Measurements from ENCODE around the gene ATRNL1.

Gene ATRNL1

DNA sequence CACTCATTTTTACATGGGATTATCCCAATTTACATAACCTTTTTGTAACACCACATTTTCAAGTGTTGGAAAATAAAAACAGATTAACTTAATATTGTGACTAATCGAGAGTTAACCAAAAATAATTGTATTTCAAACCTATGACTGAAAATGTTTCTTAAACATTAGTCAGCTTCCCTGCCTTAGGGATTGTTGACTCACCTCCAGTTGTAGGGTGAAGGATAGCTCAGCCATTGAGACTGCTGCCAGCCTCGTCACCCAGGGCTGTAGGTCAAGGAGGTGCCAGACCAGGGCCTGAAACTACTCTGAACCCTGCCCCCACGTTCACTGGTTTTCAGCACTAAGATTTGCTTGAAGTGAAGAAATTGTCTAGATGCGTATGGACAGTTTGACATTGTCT lies 828.6 kb downstream of the ATRNL1 start:
- no peak for DNase-seq

DNA sequence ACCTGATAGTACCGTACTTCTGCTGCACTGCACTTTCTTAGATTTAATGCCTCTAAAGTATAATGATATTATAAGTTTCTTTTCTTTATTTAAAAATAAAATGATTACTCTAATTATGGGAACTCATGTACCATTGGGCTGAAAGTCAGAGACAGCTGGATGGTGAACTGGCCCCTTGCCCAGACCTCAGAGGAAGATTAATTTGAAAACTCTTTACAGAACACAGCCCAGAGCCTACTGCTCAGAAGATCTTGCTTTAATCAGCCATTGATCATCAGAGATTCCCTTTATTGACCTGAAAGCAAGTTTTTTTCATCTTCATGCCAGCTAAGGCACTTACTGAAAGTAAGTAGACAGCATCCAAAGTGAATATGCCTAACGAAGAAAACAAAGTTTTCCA lies 838.1 kb downstream of the ATRNL1 start:
- no peak for DNase-seq

DNA sequence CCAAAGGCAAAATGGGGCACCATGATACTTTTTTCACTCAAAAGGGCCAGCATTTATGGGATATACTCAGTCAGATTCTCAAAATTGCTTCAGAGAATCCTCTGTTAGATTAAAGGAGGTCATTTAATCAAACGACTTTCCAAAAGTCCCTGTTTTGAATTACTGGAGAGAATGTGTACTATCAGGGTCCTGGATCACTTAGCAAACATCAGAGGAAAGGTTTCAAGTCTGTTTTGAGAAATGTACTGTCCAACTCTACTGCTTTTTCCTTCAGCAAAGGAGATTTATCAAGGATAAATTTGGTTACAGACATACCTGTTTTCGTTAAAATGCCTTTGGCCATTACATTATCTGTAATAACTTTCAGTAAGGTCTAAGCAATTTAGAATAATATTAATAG lies 838.9 kb downstream of the ATRNL1 start:
- no peak for DNase-seq

DNA sequence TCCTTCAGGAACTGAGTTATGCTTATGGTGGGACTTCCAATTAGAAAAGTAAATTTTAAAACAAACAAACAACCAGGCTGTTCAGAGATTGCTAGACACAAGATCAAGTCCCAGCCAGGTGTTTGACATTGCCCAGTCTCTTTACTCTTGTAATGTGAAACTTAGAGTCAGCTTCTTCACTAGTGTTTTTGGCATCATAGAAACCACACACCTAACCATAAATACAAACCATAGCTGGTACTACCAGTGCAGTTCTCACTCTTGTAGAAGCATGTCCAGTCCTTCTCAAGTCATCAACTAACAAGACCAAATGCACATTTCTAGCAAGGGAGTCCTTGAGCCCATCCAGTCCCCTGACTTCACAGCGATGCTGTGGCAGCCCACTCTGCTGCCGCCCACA lies 839.9 kb downstream of the ATRNL1 start:
- DNase-seq = no peak

DNA sequence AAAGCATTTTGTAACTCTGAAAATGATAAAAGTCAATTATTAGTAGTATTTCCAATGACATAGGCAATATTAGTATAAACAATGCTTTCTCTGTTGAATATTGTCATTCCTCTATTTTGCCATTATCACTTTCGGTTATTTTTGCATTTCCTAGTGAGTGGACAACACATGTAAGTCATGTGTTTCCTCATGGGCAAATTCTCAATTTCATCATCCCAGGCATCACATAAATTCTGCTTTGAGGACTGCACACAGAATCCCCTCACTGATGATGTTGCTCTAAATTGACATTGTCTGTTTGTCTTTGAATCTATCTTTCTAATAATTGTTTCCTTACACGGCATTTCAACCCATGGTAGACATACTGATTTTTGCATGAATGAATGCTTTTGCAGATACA lies 842.6 kb downstream of the ATRNL1 start:
- DNase-seq = no peak

DNA sequence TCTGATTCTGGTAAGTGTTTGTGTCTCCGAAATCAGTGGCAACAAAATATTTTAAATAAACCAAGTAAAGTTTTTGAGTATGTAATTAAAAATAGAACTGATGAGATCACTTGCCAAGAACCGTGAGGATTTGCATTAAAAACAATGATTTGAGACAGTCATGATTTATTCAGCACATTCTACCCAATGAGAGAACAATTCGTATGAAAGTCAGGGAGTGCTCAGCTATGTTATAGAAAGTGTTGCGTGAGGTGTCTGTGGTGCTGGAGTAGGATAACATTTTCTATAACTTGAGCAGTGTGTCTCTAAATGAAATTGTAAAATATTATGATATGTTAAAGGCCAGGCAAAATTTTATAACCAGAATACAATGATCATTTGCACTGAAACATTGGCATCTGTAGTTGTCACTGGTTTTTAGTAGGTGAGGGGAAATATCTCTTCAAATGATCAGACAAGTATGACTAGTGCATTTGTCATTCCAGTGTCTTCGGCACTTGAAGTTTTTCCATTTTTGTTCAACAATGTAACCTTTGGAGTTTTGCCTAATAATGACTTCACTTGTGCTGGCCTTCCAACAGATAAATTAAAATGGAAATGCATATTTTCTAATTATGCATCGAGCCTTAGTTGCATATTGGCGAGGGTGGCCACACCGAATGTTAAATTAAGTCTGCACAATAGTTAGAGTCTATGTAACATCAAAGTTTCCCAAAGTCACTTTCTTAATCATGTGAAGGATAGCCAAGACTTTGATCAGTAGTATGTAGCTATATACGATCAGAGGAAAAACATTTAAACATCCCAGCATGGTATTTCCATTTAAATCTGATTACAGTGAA lies 844.0 kb downstream of the ATRNL1 start:
- no peak for DNase-seq

DNA sequence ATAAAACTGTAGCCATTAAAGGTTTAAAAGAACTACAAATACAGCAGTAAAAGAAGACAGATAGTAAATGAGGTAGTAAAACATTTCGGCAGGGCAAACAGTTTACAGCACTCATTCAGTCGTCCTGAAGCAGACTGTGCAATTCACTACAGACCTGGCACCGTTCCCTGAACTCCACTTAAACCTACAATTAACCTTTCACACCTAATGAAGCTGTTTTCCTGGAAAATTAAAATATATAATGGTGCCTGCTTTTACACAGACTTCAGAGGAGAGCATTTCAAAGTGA lies 844.5 kb downstream of the ATRNL1 start:
- DNase-seq = no peak

DNA sequence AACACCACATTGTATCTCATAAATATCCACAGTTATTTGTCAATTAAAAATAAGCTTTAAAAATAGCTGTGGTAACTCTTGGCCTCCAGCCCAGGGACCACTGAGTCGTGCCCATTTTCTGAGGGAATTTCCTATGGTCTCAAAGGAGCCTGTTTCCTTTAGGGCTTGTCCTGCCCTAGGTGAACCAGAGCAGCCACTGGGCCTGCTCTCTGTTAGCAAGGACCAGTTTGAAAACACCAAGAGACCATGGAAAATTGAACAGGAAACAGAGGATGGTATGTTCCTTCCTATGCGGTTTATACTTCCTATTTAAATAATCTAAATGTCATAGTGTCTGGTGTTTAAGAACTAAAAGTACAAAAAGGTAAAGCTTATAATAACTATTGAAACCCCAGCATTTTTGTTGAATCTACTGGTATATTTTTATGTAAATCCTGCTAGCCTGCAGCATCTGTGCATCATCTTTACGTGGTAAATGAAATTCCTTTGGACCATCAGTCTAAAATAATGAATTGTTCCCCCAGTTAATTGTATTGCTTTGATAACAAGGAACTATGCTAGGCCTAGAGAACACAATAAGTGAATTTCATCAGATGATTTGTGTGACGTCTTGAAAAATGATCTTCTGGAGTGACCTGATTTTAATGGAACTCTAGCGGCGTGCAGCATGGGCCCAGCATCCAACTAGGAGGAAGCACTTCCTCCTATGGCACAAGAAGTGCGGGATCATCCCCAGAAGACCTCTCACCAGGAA lies 846.1 kb downstream of the ATRNL1 start:
- DNase-seq = no peak

DNA sequence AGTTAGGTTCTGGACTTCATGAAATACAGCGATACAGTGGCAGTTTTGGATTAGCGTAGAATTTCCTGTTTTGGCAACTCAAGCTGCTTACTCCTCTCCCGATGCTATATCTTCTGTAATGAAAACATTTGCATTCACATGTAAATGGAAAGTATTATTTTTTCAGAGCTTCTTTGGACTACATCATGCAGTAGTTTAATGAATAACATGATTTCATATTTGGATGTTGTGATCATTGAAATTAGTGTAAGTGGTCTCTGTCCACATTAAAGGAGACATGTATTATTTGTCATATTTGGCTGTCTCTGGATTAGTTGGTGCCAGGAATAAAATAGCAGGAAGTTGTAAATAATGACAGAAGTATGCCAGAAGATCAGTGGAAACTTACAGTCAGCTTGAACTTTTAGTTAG lies 848.2 kb downstream of the ATRNL1 start:
- DNase-seq = no peak

DNA sequence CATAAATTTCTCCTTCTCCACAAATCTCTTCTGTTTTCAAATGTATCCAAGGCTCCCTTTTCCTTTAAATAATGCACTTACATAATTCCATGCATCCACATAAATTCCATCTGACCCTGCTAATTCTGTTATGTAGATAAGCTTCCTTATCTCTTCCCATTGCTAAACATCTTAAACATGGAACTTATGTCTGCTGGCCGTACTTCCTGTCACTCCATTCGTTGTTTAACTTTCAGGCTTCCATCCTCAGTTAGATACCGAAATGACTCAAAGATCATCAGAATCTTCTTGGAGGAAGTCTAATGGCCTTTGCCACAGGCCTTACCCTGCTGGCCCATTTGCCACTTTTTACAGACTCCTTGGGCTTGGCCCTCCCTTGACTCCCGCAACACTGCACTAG lies 848.9 kb downstream of the ATRNL1 start:
- no peak for DNase-seq

DNA sequence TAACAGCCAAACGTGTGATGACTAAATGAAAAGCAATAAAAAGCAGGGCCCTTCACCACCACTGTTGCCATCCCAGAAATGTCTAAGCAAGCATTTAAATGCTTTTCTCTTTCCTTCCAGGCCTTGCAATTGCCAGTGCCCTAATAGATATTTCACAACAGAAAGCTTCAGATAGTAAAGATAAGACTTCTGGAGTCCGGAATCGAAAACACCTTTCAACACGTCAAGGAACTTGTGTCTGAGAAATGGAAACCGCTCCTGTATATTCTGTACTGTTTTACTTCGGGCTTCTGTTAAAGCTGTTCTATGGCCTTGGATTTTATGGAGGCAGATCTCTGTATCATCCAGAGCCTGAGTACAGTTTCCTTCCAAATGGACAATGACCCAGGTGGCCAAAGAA lies 851.4 kb downstream of the ATRNL1 start:
- no peak for DNase-seq

DNA sequence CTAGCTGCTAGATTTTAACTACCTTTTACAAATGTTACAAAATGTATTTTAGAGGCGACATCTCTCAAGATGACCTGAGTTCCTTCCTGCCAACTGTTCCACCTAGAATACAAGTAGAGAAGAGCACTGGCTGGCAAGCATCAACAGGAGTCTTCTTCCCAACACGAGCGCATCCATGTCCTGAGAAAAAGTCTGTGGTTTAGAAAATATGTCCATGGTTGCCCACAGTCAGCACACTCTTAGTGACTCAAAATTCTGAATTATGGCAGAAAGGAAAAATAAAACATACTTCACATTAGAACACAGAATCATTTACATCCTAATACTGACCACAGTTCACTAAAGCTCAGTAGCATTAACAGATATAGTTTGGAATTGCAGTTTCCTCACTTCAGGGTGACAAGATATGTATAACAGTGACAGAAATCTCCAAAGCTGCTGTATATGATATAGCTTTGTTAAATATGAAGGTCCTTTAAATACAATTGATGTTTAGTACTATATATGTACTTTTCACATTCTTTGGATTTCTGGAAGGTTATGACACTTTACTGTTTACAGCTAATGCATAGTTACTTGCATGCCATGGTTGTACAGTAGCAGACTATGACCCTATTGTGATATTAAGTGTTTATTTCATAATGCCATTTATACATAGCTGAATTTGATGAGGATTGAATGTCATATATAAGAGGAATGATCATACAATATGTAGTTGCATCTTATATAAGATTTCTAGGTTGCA lies 852.7 kb downstream of the ATRNL1 start:
- DNase-seq = no peak

DNA sequence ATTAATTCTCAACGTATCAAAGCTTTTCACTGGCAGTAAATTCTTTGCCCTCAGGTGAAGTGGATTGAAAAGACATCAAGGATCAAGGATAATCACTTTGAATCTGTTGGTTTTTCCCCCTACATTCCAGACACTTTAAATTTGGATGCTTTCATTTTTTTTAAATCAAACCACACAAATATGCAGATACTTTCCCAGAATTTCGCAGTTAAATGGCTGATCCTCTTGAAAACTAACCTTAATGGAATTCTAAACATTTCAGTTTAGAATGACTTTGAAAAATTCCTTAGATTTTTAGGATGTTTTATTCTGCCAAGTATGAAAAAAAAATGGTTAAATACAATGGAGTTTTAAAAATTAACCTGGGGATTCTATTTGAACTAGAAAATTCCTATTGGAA lies 853.9 kb downstream of the ATRNL1 start:
- no peak for DNase-seq

DNA sequence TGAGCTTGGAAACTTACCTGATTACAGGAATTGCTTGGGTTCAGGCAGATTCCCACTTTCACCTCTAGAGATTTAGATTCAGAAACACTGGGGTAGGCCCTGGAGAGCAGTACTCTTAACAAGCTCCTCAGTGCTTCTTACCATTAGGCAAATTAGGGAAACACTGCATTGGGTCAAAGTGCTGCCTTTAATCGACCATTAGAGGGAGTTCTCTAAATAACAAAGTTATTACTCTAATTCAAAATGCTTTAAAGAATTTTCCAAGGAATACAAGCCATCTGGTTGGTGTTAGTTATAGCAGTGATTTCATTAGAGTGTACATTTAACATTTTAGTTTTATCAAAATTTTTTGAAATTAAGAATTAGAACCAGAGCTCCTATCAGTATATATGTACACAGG lies 855.3 kb downstream of the ATRNL1 start:
- no peak for DNase-seq

DNA sequence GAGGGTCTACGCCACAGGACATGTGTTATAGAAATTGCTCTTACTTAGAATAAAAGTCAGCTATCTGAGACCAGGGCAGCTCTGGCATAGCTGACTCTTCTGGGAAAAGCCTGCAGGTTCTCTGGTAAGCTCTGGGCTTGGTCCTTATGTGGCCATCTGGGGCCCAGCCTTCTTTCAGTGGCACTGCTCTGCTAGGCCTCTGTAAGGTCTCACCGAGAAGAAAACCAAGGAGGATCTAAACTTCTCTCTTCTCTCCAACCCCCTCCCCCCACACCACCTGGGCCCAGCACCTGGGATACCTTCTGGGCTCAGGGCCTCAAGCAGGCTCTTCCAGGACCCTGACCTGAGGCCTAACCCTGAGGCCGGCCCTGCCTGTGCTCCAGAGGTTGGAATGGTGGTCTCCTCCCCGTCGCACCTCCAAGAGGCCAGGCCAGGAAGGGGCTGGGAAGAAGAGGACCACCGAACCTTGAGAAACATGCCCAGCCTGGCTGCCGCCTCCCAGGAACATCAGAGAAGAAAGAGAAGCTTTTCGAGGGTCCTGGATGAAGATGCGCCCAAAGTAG lies 856.2 kb downstream of the ATRNL1 start:
- no peak for DNase-seq

DNA sequence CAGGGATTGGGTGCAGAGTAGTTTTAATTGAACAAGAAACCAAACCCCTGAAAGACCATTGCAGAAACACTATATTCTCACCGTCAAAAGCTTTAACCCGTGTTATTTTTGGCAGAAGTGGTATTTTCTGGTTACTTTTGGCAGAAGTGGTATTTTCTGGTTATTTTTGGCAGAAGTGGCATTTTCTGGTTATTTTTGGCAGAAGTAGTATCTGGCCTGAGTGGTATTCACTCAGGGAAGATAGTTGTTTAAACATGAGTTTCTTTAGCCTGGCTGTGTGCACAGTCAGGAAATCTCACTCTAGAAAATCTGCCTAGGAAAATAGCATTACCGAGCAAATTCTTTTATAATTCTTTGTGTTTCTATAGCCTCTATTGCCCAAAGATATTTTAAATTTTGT lies 857.2 kb downstream of the ATRNL1 start:
- DNase-seq = no peak

DNA sequence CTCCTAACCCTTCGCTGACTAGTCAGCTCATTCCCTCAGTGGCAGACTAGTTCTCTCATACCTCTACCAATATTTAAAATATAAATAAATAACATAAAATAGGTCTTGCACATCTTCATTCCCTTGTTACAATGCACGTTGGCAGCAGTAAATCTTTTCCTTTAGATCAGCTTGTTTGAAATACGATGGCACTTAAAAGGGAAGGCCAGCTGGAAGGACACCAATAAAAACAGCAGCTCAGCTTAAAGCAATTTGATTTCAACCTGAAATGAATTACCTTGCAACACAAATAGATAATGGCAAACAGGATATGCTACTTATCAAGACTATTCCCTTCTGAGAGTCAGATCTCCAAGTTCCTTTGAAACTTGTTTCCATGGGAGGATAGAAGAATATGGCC lies 858.1 kb downstream of the ATRNL1 start:
- DNase-seq = no peak

DNA sequence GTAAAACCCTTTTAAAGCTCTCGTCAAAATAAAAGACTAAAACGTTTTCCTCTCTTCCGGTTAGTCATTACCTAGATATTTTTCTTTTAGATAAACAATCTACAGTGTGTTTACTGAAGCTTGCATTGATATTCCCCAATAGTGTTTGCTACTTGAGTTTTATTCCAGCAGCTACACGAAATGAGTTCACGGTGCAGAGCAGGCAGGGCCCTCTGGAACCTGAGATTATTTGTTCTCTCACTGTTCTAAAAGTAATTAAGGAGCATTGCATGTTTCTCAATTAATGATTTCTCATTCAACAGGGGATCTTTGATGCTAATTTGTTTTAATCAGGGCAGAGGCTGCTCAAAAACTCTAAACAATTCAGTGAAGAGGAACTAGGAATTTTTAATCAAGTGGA lies 860.1 kb downstream of the ATRNL1 start:
- no peak for DNase-seq

DNA sequence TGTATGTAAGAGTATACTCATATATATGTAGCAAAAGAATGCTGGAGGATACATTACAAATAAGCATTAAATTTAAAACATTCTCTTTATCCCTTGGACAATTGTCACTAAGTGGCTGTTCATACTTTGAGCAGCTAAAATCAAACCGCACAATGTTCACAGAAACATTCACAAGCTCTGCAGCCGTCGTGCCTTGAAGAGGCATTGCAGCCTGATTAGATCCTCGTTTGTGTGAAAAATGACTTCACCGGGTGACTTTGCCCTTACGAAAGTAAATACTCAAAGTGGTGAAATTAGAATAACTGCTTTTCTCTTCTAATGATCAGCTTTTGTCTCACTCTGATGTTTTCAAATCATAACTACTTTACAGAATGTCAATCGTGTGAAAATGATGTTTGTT lies 860.8 kb downstream of the ATRNL1 start:
- DNase-seq = no peak

DNA sequence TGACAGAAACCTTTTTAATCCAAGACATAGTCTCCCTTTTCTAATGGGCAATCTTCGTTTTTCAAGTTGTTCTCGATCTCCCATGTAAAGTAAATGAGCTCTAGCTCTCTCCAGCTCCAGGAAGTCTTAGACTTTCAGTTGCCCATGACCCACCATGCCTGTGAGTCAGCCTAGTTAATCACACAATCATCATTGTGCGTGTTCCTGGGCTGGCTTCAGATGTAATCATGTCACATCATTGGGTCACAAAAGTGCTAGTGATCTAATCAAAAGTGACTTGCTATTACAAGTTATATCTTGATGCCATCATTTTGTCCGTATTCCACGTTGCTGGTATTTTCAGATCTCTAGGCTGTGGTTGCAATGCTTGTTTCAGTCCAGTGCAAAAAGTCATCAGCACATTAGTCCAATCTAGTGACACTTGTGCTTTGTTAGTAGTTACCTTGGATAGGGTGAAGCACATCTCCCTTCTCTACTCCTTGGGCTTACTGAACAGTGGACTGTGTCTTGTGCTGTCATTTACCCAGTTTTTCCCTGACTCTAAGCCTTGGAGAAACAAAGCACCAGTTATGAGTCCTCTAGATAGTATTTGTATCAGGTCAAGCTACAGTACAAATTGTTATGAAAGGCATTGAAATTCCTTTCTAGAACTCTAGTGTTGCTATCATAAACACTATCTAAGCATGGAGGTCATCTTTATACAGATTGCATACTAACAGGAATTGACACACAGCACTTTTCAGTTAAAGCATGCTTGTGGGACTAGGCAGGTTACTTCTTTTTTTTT lies 863.3 kb downstream of the ATRNL1 start:
- no peak for DNase-seq

DNA sequence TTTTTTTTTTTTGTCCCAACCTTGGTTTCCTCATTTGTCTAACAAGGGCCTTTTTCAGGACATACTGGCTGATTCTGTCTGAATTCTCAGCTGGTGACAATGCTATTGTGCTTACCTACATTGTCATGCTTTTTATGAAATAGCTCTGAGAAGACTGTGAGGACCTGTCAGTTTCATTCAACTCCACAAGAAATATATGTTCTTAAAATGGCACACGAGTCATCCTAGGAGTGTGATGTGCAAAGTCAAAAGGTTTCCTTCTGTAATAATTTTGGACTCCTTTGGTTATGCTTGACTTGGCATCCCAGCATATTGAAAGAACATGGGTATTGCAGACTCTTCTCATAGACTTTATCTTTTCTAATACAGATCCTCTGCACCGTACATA lies 863.8 kb downstream of the ATRNL1 start:
- DNase-seq = no peak

DNA sequence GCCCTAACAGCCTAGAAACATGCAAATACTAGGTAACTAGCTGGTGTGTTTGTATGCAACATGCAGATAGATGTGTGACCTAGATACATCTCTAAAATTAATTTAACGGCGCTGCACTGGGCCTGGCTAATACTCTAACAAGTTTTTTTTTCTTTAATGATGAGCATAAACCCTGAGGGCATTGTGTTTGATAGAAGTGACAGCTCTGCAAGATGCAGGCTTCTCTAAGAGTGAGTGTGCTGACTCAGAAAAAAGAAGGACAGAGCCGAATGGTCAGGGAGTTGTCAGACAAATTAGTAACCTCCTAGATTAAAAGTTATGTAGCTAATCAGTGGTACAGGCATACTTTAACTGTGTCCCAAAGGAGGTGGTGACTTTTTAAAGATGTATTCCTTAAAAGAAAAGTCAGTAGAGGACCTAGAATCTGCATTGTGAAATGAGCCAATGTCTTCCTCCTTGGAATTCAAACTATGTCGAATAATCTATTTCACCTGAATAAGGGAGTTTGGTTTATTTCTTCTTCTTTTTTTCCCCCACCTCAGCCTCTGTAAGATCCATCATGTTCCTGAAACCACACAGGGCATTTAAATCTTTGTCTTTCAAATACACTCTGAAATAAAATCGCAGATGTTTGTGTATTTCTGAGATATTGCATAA lies 864.7 kb downstream of the ATRNL1 start:
- DNase-seq = no peak

Measured in CD4-positive, alpha-beta T cell treated with Interferon alpha-2 for 1 hour (primary cell).